ENCODE measurements around the gene CEP57L1. TPM values are rescaled to one million over a fixed set of nuclear protein-coding genes. Genes with fewer than 3 reads are reported as not detected.

Gene CEP57L1
- total RNA-seq, 1 donor from 2014 or later, result 22.7 TPM

DNA sequence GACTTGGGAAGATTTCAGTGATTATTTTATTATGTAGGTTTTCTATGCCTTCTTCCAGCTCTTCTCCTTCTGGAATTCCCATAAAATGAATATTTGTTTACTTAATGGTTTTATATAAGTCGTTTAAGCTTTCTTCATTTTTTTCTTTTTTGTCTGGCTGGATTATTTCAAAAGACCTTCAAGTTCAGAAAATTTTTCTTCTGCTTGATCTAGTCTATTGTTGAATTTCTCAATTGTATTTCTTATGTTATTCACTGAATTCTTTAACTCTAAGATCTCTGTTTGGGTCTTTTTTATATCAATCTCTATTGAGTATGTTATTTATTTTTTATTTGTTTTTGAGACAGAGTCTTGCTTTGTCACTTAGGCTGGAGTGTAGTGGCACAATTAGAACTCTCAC, 117.4 kb downstream of the CEP57L1 start:
- H3K36me3 Mint-ChIP-seq (ENCODE audit: unreplicated experiment), result peaks cover 15% of the 10 kb centered on the region
- TF ChIP-seq, protein P1, sequence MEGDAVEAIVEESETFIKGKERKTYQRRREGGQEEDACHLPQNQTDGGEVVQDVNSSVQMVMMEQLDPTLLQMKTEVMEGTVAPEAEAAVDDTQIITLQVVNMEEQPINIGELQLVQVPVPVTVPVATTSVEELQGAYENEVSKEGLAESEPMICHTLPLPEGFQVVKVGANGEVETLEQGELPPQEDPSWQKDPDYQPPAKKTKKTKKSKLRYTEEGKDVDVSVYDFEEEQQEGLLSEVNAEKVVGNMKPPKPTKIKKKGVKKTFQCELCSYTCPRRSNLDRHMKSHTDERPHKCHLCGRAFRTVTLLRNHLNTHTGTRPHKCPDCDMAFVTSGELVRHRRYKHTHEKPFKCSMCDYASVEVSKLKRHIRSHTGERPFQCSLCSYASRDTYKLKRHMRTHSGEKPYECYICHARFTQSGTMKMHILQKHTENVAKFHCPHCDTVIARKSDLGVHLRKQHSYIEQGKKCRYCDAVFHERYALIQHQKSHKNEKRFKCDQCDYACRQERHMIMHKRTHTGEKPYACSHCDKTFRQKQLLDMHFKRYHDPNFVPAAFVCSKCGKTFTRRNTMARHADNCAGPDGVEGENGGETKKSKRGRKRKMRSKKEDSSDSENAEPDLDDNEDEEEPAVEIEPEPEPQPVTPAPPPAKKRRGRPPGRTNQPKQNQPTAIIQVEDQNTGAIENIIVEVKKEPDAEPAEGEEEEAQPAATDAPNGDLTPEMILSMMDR (IDR thresholded peaks at IDR 0.05; ENCODE audit: partially characterized antibody, unreplicated experiment), result no peak
- no peak overlapping the region for H3K4me3 Mint-ChIP-seq (ENCODE audit: unreplicated experiment)
- no peak for DNase-seq
- peaks cover 4% of the 10 kb centered on the region for H3K9me3 Mint-ChIP-seq (ENCODE audit: unreplicated experiment)
- H3K27me3 Mint-ChIP-seq (ENCODE audit: unreplicated experiment), result no peaks in the 10 kb centered on the region
- no peaks in the 10 kb centered on the region for H3K4me1 Mint-ChIP-seq (ENCODE audit: low read depth, unreplicated experiment)
- no peak overlapping the region for H3K27ac Mint-ChIP-seq (ENCODE audit: unreplicated experiment)

Other genes with a start within 250 kb of the CEP57L1 start
- gene ARMC2, start 247.1 kb upstream of the CEP57L1 start, total RNA-seq (ENCODE audit: unreplicated experiment), result 6.9 TPM
- 27.1 TPM for gene SESN1, start 661 bp upstream of the CEP57L1 start, total RNA-seq (ENCODE audit: unreplicated experiment)